ENCODE results near the gene PDCD1.

Gene PDCD1

DNA sequence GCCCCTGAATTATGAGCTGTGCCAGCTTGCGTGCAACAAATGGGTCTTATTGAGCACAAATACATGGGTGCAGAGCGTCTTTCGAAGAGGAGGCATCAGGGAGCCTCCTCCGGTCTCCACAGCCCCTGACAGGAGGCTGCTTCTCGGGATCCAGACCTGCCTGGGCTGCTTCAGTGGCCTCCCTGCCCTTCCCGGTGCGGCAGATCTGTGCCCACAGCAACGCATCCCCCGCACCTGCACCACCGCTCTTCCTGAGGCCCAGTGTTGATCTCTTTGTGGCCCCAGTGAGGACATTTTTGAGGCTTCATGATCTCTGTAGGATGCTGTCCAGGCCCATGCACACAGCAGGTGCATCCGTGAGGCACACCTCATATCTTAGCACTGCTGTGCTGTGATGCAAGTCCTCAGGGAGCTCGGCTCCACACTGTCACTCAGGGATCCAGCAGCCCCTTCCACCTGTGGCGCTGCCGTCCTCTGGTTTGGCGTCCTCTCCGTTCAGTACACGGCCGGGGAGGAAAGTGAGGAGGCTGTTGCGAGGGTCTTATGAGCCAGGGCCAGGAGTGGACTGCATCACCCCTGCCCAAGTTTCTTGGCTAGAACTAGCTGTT lies 28.2 kb upstream of the PDCD1 start:
- no peak overlapping the region for H3K27ac ChIP-seq (replicated peaks)
- H3K4me3 ChIP-seq (replicated peaks; ENCODE audit: insufficient read depth, low read length) = no peak overlapping the region
- no peaks in the 10 kb centered on the region for H3K27me3 ChIP-seq (ENCODE audit: insufficient read depth, poor library complexity, severe bottlenecking)
- DNase-seq (ENCODE audit: low read depth in 1 of 2, low spot score in 1 of 2) = no peak
- TF ChIP-seq POLR2AphosphoS5 (IDR thresholded peaks at IDR 0.05; ENCODE audit: low read depth) (no peak), SPI1 (IDR thresholded peaks at IDR 0.05; ENCODE audit: borderline replicate concordance, low read depth) (no peak), GABPA (IDR thresholded peaks at IDR 0.05; ENCODE audit: low read depth) (no peak)
- TF ChIP-seq, protein P1, sequence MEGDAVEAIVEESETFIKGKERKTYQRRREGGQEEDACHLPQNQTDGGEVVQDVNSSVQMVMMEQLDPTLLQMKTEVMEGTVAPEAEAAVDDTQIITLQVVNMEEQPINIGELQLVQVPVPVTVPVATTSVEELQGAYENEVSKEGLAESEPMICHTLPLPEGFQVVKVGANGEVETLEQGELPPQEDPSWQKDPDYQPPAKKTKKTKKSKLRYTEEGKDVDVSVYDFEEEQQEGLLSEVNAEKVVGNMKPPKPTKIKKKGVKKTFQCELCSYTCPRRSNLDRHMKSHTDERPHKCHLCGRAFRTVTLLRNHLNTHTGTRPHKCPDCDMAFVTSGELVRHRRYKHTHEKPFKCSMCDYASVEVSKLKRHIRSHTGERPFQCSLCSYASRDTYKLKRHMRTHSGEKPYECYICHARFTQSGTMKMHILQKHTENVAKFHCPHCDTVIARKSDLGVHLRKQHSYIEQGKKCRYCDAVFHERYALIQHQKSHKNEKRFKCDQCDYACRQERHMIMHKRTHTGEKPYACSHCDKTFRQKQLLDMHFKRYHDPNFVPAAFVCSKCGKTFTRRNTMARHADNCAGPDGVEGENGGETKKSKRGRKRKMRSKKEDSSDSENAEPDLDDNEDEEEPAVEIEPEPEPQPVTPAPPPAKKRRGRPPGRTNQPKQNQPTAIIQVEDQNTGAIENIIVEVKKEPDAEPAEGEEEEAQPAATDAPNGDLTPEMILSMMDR (IDR thresholded peaks at IDR 0.05; ENCODE audit: insufficient read depth, low read length) = no peak
- TF ChIP-seq, protein P2, sequence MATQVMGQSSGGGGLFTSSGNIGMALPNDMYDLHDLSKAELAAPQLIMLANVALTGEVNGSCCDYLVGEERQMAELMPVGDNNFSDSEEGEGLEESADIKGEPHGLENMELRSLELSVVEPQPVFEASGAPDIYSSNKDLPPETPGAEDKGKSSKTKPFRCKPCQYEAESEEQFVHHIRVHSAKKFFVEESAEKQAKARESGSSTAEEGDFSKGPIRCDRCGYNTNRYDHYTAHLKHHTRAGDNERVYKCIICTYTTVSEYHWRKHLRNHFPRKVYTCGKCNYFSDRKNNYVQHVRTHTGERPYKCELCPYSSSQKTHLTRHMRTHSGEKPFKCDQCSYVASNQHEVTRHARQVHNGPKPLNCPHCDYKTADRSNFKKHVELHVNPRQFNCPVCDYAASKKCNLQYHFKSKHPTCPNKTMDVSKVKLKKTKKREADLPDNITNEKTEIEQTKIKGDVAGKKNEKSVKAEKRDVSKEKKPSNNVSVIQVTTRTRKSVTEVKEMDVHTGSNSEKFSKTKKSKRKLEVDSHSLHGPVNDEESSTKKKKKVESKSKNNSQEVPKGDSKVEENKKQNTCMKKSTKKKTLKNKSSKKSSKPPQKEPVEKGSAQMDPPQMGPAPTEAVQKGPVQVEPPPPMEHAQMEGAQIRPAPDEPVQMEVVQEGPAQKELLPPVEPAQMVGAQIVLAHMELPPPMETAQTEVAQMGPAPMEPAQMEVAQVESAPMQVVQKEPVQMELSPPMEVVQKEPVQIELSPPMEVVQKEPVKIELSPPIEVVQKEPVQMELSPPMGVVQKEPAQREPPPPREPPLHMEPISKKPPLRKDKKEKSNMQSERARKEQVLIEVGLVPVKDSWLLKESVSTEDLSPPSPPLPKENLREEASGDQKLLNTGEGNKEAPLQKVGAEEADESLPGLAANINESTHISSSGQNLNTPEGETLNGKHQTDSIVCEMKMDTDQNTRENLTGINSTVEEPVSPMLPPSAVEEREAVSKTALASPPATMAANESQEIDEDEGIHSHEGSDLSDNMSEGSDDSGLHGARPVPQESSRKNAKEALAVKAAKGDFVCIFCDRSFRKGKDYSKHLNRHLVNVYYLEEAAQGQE (IDR thresholded peaks at IDR 0.05; ENCODE audit: insufficient replicate concordance, low read depth) = no peak

DNA sequence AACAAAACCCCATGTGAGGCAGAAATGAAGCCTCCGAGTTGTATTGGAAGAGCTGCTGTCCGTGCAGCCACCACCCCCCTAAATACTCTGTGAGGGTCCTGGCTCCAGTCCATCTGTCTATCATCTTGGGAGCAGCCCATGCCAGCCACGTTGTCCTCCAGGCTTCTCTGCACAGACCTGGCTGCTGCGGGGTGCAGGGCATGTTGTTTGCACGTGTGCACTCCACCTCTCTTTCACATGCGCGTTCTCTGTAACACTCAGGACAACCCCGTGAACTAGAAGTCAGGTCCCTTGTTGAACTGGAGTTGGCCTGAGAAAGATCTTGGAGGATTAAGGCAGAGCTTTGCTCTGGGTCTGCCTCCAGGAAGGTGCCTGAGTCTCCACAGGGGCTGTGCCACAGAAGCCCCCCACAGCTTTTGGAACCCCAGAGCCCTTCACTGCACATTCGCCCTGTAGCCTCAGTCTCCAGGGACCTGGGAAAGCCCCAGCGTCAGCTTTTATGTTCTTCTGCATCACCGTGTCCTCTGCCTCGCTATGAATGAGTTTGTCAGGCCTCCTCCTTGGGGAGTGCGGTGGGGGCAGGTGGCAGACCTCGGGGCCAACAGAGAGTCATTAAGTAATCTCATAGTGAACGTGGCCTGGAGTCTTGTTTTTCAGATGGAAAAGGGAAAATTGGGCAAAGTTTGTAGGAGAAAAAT lies 27.4 kb upstream of the PDCD1 start:
- DNase-seq (ENCODE audit: low read depth in 1 of 2, low spot score in 1 of 2) = no peak
- H3K27ac ChIP-seq (replicated peaks) = no peak overlapping the region
- H3K27me3 ChIP-seq (ENCODE audit: insufficient read depth, poor library complexity, severe bottlenecking) = no peaks in the 10 kb centered on the region
- no peak overlapping the region for H3K4me3 ChIP-seq (replicated peaks; ENCODE audit: insufficient read depth, low read length)
- TF ChIP-seq GABPA (IDR thresholded peaks at IDR 0.05; ENCODE audit: low read depth) = no peak
- TF ChIP-seq, protein P1 (IDR thresholded peaks at IDR 0.05; ENCODE audit: insufficient read depth, low read length) = no peak

DNA sequence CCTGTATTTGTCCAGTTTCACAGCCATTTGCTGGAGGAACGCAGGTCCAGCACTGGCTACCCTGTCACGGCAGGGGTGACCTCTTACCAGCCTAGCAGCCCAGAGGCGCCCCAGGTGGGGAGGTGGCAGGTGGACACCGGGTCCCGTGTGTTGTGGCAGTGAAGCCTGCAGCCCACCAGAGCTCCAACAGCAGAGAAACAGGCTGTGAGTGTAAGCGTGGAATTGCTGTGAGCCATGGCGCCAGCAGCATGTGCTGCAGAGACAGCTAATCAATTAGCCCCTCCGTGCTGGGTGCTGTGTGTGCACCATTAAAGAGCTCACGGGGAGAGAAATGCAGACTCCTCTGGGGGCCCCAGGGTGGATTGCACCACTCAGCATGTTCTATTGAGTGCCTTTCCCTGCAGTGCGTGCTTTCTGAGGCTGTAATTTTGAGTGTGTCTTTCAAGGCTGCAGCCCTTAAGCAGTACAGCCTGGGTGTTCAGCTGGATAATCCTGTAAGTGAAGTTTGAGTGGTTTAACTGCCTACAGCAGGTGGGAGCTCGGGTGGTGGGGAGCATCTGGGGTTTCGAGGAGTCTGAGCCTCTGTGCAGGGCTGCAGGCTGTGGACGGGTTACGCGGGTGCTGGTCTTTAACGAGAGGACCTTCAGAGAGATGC lies 26.7 kb upstream of the PDCD1 start:
- DNase-seq (ENCODE audit: low read depth in 1 of 2, low spot score in 1 of 2) = no peak
- Histone ChIP-seq H3K27me3 (ENCODE audit: insufficient read depth, poor library complexity, severe bottlenecking) (no peaks in the 10 kb centered on the region), H3K27ac (replicated peaks) (no peak overlapping the region), H3K4me3 (replicated peaks; ENCODE audit: insufficient read depth, low read length) (no peak overlapping the region)
- TF ChIP-seq SPI1 (IDR thresholded peaks at IDR 0.05; ENCODE audit: borderline replicate concordance, low read depth) (no peak), GABPA (IDR thresholded peaks at IDR 0.05; ENCODE audit: low read depth) (no peak), POLR2AphosphoS5 (IDR thresholded peaks at IDR 0.05; ENCODE audit: low read depth) (no peak)
- TF ChIP-seq, protein P2 (IDR thresholded peaks at IDR 0.05; ENCODE audit: insufficient replicate concordance, low read depth) = no peak
- TF ChIP-seq, protein P1 (IDR thresholded peaks at IDR 0.05; ENCODE audit: insufficient read depth, low read length) = no peak

Measured in HL-60 (cell line).